Tongue (tissue), 2 donors: ENCODE results near the gene KLK12. TPM values are rescaled to one million over a fixed set of nuclear protein-coding genes. Genes with fewer than 3 reads are reported as not detected.

Source experiments
- DNase-seq: peaks from one replicate; pipeline ENCODE4 v3.0.0-alpha.2; 2015
- total RNA-seq: library from RNA; depleted of rRNA; stranded (reverse); fragments of >200 nt; gene quantifications from one replicate; pipeline ENCODE4 v1.2.3, GENCODE V29; 2014

The KLK12 gene
- total RNA-seq, 1 donor from 2014 or later, result 7.2 TPM

GRCh38 chr19:50981587-50982146, 53.1 kb downstream of the KLK12 start:
- no peak for DNase-seq

GRCh38 chr19:50980208-50980607, 54.6 kb downstream of the KLK12 start:
- DNase-seq, result no peak

DNA sequence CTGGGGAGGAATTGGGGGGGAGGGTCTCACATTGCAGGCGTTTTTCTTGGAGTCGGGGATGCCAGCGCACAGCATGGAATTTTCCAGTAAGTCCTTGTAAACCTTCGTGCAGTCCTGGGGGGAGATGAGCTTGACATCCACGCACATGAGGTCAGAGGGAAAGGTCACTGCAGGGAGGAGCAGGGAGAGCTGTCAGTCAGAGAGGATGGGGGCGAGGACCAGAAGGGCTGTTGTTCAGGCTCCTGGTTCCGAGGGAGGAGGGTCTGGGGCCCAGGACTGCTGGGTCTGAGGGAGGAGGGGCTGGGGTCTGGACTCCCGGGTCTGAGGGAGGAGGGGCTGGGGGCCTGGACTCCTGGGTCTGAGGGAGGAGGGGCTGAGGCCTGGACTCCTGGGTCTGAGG, 55.0 kb downstream of the KLK12 start:
- DNase-seq, result no peak

Other genes starting within 250 kb of the KLK12 start
- not detected for gene ACP4, start 244.6 kb downstream of the KLK12 start, total RNA-seq
- gene KLK1, start 211.2 kb downstream of the KLK12 start, total RNA-seq, result not detected
- gene KLK15, start 201.4 kb downstream of the KLK12 start, total RNA-seq, result not detected
- not detected for gene KLK3, start 180.1 kb downstream of the KLK12 start, total RNA-seq
- gene KLK2, start 161.6 kb downstream of the KLK12 start, total RNA-seq, result not detected
- not detected for gene KLK4, start 123.6 kb downstream of the KLK12 start, total RNA-seq
- 1.1 TPM for gene KLK5, start 82.0 kb downstream of the KLK12 start, total RNA-seq
- gene KLK6, start 65.4 kb downstream of the KLK12 start, total RNA-seq, result not detected
- 0.51 TPM for gene KLK7, start 51.1 kb downstream of the KLK12 start, total RNA-seq
- gene KLK8, start 33.4 kb downstream of the KLK12 start, total RNA-seq, result 1.3 TPM
- gene KLK10, start 15.3 kb downstream of the KLK12 start, total RNA-seq, result 13.8 TPM
- 11.4 TPM for gene KLK11, start 8.4 kb downstream of the KLK12 start, total RNA-seq
- gene KLK13, start 30.1 kb upstream of the KLK12 start, total RNA-seq, result 4.8 TPM
- gene KLK14, start 47.9 kb upstream of the KLK12 start, total RNA-seq, result 0.72 TPM
- 6.1 TPM for gene CTU1, start 73.4 kb upstream of the KLK12 start, total RNA-seq
- gene SIGLEC9, start 89.9 kb upstream of the KLK12 start, total RNA-seq, result 0.21 TPM
- not detected for gene SIGLEC7, start 107.3 kb upstream of the KLK12 start, total RNA-seq
- gene CD33, start 190.1 kb upstream of the KLK12 start, total RNA-seq, result 3.5 TPM
- gene SIGLECL1, start 216.1 kb upstream of the KLK12 start, total RNA-seq, result not detected